Vagina (tissue), 2 donors: ENCODE data around the gene SLC6A4. TPM values are rescaled to one million over a fixed set of nuclear protein-coding genes. Genes with fewer than 3 reads are reported as not detected.

Experiments used
- DNase-seq, 2 donors: peaks; one replicate each; pipeline ENCODE4 v3.0.0-alpha.2; 2017; ENCODE audit errors: extremely low spot score in 2 of 2
- H3K27ac ChIP-seq: fragments of 200-600 bp; sonication (generic); one replicate; pipeline ENCODE4 v1.5.1; 2019
- H3K27me3 ChIP-seq: fragments of 200-600 bp; sonication (generic); one replicate; pipeline ENCODE4 v1.5.1; 2019
- H3K36me3 ChIP-seq, 2 donors: fragments of 200-600 bp; sonication (generic); one replicate each; pipeline ENCODE4 v1.5.1; 2017 to 2019
- H3K4me1 ChIP-seq: fragments of 200-600 bp; sonication (generic); one replicate; pipeline ENCODE4 v1.5.1; 2019
- H3K4me3 ChIP-seq, 2 donors: fragments of 200-600 bp; sonication (generic); 1 replicate in 1 of 2; 2 replicates in 1 of 2; pipeline ENCODE4 v1.5.1; 2016 to 2019
- H3K9me3 ChIP-seq: fragments of 200-600 bp; sonication (generic); one replicate; pipeline ENCODE4 v1.5.1; 2019
- POLR2A ChIP-seq, 2 donors: fragments of 450-650 bp; IDR thresholded peaks; one replicate each; pipeline ENCODE4 v1.6.1; 2017; ENCODE audit warnings: antibody characterized with exemption in 2 of 2, mild to moderate bottlenecking in 2 of 2, moderate library complexity in 2 of 2
- POLR2AphosphoS5 ChIP-seq, 2 donors: sonication (generic); formaldehyde crosslinking; IDR thresholded peaks; one replicate each; pipeline ENCODE4 v1.9.0; 2017; ENCODE audit warnings: antibody characterized with exemption in 2 of 2, mild to moderate bottlenecking in 2 of 2, low read depth in 1 of 2; ENCODE audit not compliant: insufficient read depth in 1 of 2
- intact Hi-C: fragments of 100-400 bp; cut with DNase I; formaldehyde crosslinking; loops from one replicate; pipeline ENCODE4 v1.15.1; 2023
- total RNA-seq: library from RNA; depleted of rRNA; stranded (reverse); fragments of >200 nt; gene quantifications from one replicate; pipeline ENCODE4 v1.2.3, GENCODE V29; 2016
- TF ChIP-seq, protein P1 (sequence below), 3 experiments: fragments of 450-650 bp in 2 of 3; fragments of 200-600 bp in 1 of 3; sonication (generic) in 1 of 3; IDR thresholded peaks; one replicate each; pipeline ENCODE4 v1.5.1; 2017 to 2019; ENCODE audit warnings: antibody characterized with exemption in 3 of 3, mild to moderate bottlenecking in 2 of 3, moderate library complexity in 2 of 3

The SLC6A4 gene
- total RNA-seq, 1 donor from 2014 or later: 0.98 TPM

DNA sequence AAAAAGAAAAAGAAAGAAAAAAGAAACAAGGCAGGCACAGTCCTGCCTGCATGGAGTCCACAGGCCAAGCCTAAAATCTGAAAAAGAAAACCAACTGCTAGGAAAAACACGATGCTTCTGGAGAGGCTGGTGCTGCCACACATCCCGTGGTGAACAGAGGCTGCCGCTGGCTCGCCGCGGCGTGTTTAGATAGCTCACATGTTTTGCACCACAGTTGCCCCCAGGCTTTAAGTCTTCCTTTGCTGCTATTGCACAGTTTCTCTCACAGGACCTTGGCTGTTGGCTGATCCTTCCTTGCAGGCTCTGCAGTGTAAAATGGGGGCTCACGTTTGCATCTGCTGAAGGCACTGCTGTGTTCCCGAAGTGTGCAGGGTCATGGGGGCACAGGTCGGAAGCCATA lies 8.6 kb downstream of the SLC6A4 start:
- H3K27ac ChIP-seq: no peak overlapping the region
- TF ChIP-seq, protein P1, sequence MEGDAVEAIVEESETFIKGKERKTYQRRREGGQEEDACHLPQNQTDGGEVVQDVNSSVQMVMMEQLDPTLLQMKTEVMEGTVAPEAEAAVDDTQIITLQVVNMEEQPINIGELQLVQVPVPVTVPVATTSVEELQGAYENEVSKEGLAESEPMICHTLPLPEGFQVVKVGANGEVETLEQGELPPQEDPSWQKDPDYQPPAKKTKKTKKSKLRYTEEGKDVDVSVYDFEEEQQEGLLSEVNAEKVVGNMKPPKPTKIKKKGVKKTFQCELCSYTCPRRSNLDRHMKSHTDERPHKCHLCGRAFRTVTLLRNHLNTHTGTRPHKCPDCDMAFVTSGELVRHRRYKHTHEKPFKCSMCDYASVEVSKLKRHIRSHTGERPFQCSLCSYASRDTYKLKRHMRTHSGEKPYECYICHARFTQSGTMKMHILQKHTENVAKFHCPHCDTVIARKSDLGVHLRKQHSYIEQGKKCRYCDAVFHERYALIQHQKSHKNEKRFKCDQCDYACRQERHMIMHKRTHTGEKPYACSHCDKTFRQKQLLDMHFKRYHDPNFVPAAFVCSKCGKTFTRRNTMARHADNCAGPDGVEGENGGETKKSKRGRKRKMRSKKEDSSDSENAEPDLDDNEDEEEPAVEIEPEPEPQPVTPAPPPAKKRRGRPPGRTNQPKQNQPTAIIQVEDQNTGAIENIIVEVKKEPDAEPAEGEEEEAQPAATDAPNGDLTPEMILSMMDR (IDR thresholded peaks at IDR 0.05): no peak
- TF ChIP-seq POLR2AphosphoS5 (IDR thresholded peaks at IDR 0.05; ENCODE audit: insufficient read depth in 1 of 2, low read depth in 1 of 2): no peak
- no peak overlapping the region for H3K4me3 ChIP-seq
- H3K27me3 ChIP-seq: no peaks in the 10 kb centered on the region
- no peaks in the 10 kb centered on the region for H3K9me3 ChIP-seq
- H3K36me3 ChIP-seq: no peaks in the 10 kb centered on the region
- H3K4me1 ChIP-seq: no peaks in the 10 kb centered on the region
- intact Hi-C loops: no loop called here
- DNase-seq: no peak

DNA sequence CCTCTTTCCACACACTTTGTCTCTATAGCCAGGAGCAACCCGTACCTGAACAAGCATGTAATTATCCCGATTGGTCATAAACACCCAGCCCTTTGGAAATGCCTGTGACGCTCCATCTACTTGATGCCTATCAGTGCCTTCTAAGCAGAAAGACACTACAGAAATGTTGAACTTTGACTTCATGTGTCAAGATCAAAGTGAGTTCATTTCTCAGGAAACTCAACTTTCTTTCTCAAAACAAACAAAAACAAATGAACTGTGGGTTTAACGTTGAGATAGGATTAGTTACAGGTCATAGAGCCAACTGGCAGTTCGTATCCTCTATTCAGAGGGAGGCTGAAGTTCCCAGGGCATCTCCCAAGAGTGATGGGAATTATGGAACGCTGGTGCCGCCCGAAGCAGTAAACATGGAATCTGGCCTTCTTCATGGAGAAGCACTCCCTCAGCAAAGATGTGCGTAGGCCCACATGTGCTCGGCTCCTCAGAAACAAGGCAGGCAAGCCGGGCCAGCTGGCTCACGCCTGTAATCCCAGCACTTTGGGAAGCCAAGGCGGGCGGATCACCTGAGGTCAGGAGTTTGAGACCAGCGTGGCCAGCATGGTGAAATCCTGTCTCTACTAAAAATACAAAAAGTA lies 9.5 kb downstream of the SLC6A4 start:
- H3K9me3 ChIP-seq: no peaks in the 10 kb centered on the region
- TF ChIP-seq, protein P1 (IDR thresholded peaks at IDR 0.05): no peak
- TF ChIP-seq POLR2AphosphoS5 (IDR thresholded peaks at IDR 0.05; ENCODE audit: insufficient read depth in 1 of 2, low read depth in 1 of 2) (no peak), POLR2A (IDR thresholded peaks at IDR 0.05) (no peak)
- DNase-seq: no peak

DNA sequence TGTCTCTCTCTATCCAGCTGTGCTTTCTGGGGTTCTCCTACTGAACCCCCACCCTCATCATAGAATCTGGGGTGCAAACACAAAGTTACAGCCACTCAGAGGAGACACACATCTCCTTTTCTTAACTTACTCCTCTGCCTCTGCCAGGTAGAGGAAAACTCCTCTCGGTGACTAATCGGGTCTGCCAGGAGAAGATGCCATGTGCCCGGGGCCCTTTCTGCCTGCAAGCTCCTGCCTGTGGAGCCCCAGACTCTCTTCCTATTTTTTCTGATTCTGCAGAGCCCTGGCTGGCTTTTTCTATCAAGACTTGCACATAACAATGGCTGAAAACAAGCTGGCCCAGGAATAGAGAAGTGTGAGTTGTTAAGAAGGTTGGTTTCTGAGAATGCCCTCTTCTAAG lies 10.4 kb downstream of the SLC6A4 start:
- TF ChIP-seq, protein P1 (IDR thresholded peaks at IDR 0.05): no peak
- TF ChIP-seq POLR2AphosphoS5 (IDR thresholded peaks at IDR 0.05; ENCODE audit: insufficient read depth in 1 of 2, low read depth in 1 of 2): no peak
- TF ChIP-seq POLR2A (IDR thresholded peaks at IDR 0.05): no peak
- Histone ChIP-seq H3K27me3 (no peaks in the 10 kb centered on the region), H3K27ac (no peak overlapping the region), H3K4me3 (no peak overlapping the region), H3K4me1 (no peaks in the 10 kb centered on the region), H3K36me3 (no peaks in the 10 kb centered on the region), H3K9me3 (no peaks in the 10 kb centered on the region)
- DNase-seq: no peak
- intact Hi-C loops: no loop called here

More for the DNA sequence above, 9.5 kb downstream of the SLC6A4 start:
- H3K27me3 ChIP-seq: no peaks in the 10 kb centered on the region
- no peaks in the 10 kb centered on the region for H3K36me3 ChIP-seq
- no peaks in the 10 kb centered on the region for H3K4me1 ChIP-seq
- no peak overlapping the region for H3K27ac ChIP-seq
- H3K4me3 ChIP-seq: no peak overlapping the region
- intact Hi-C loops: no loop called here

DNA sequence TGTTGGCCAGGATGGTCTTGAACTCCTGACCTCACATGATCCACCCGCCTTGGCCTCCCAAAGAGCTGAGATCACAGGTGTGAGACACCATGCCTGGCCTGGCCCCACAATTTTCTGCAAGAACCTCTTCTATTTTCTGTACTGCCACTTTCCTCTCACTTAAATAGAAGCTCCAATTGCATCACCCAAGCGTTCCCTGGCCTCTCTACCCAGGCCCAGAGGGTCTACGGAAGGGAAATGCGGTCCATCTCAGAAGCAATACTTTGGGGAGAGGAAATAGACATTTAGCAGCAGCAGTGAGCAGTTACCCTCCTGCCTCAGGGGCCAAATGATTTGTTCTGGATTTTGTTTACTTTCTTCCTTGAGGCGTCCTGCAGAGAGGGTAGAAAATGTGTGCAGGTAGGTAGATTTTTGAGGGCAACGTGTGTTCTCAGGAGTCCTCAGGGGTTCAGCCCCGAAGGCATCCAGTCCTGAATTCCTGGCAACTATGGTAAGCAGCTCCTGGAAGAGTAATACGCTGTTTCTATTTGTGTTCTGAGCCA lies 11.0 kb downstream of the SLC6A4 start:
- no peak for DNase-seq
- H3K4me1 ChIP-seq: no peaks in the 10 kb centered on the region
- intact Hi-C loops: no loop called here
- H3K27me3 ChIP-seq: no peaks in the 10 kb centered on the region
- no peak overlapping the region for H3K4me3 ChIP-seq
- TF ChIP-seq POLR2A (IDR thresholded peaks at IDR 0.05) (no peak), POLR2AphosphoS5 (IDR thresholded peaks at IDR 0.05; ENCODE audit: insufficient read depth in 1 of 2, low read depth in 1 of 2) (no peak)
- TF ChIP-seq, protein P1 (IDR thresholded peaks at IDR 0.05): no peak
- no peak overlapping the region for H3K27ac ChIP-seq
- no peaks in the 10 kb centered on the region for H3K36me3 ChIP-seq
- H3K9me3 ChIP-seq: no peaks in the 10 kb centered on the region

DNA sequence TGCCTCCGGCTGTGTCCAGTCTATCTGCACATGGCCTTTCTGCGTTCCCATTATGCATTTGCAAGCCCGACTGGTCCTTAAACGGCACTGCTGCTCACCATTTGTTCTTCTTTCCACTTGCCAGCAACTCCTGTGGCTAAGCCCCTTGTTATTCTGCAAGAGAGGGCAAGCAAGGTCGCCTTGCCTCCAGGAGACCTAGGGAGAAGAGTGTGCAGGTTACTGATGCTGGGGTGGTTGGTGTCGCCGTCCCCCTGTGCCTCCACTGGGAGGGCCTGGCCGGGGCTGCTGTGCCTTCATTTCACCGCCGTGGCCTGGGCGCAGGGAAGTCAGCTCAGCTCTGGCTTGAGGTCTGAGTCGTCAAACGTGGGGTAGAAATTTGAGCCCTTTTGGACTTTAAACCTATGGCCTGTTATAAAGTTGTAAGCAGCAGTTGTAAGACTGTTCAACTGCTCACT lies 12.7 kb downstream of the SLC6A4 start:
- H3K27ac ChIP-seq: no peak overlapping the region
- no peaks in the 10 kb centered on the region for H3K27me3 ChIP-seq
- DNase-seq: no peak
- intact Hi-C loops: no loop called here
- TF ChIP-seq, protein P1 (IDR thresholded peaks at IDR 0.05): no peak
- TF ChIP-seq POLR2AphosphoS5 (IDR thresholded peaks at IDR 0.05; ENCODE audit: insufficient read depth in 1 of 2, low read depth in 1 of 2) (no peak), POLR2A (IDR thresholded peaks at IDR 0.05) (no peak)
- no peaks in the 10 kb centered on the region for H3K9me3 ChIP-seq
- H3K4me1 ChIP-seq: no peaks in the 10 kb centered on the region
- H3K4me3 ChIP-seq: no peak overlapping the region
- H3K36me3 ChIP-seq: no peaks in the 10 kb centered on the region
